Stimulated activated CD4-positive, alpha-beta T cell treated with anti-CD3 and anti-CD28 coated beads, Interleukin-15, amount 100 ng/mL, for 24 hours (primary cell): ENCODE measurements around the gene PAPOLB.

ENCODE experiments used
- DNase-seq: peaks from one replicate; pipeline ENCODE4 v3.0.0-alpha.2; 2020

PAPOLB gene

DNA sequence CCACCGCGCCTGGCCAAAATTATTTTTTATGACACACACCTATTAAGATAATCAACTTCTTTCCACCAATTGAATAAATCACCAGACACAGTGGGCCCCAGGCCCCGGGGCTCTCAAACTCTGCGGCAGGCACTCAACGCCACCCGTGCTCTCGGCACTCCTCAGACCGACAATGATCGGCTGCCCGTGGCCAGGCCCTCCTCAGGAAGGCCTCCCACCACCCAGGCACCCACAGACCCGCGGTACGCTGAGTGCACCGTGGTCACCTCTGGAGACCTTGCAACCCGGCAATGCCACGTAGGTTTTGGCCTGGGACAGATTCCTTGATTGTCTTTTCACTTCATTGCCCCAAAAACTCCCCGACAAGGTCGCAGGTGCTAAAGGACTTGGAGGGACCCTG is 14.8 kb upstream of the PAPOLB start:
- no peak for DNase-seq

- no peak for DNase-seq
Measured at GRCh38 chr7:4875391-4875790, 13.6 kb upstream of the PAPOLB start.

GRCh38 chr7:4873071-4873944 is 11.5 kb upstream of the PAPOLB start:
- no peak for DNase-seq

GRCh38 chr7:4871930-4872675 is 10.3 kb upstream of the PAPOLB start:
- no peak for DNase-seq

DNA sequence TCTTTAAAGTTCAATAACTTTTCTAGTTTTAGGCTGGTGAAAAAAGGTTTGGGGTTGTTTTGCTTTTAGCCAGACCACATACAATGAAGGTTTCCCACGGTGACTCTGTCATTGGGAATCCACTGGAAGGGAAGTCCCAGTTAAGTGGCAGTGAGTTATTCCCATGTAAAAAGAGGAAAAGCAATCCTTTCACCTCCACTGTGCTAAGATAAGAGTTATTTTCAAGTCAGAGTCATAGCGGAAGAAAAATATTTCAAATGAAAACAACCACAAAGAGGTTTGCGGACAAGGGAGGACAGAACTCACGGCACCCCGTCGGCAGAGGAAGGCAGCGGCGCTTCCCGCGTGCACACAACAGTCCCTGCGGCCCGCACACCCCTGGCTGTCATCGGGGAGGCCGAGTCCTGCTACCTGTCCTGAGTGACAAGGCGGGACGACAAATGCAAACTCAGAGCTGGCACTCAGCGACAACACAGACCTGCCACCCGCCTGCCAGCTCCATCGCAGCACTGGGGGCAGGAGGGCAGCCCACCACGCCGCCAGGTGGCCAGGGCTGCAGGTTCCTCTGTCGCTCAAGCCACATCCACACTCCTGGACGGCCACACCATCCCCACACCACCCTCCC is 9.3 kb upstream of the PAPOLB start:
- DNase-seq, result no peak

GRCh38 chr7:4868493-4868892 is 6.7 kb upstream of the PAPOLB start:
- no peak for DNase-seq

- no peak for DNase-seq
Measured at GRCh38 chr7:4866528-4867496, 5.0 kb upstream of the PAPOLB start.

GRCh38 chr7:4862156-4862555 is 326 bp upstream of the PAPOLB start:
- no peak for DNase-seq

GRCh38 chr7:4861227-4861626 is 603 bp downstream of the PAPOLB start:
- DNase-seq, result no peak

DNA sequence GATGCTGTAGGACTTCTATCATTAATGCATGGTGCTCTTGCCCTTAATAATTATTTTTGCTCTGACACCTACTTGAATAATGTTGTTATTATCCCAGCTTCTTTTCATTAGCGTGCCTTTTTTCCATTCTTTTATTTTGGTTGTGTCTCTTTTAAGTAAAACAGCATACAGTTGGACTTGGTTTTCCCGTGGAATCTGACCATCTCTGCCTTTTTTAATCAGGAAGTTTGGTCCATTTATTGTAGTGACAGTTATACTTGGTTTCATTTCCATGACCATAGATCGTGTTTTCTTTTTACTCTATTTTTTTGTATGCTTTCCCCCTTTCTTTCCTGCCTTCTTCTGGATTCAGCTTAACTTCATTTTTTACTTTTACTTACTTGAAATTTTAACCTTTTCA is 4.6 kb downstream of the PAPOLB start:
- DNase-seq, result no peak

DNA sequence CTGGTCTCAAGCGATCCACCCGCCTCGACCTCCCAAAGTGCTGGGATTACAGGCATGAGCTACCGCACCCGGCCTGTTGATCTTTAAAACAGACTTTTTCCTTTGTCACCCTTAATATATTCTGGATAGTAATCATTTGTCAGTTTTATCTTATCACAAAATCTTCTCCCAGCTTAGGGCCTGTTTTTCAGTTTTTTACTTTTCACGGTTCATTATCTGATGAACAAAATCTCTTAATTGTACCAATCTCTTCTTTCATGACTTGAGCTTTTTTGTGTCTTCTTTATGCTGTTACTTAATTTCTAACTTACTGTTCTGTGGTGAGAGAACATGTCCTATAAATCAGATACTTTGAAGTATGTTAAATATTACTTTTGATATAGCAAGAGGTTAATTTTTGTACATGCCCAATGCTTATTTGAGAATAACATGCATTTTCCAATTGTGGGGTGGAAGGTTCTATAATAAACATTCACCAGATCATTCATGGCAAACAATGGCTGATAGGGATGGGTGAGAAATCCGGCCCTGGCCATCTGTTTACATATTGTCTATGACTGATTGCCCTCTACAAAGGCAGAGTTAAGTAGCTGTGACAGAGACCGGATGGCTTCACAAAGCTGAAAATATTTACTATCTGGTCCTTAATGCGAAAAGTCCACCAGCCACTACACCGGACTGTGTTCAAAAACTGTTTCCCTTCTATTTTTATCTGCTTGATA is 5.3 kb downstream of the PAPOLB start:
- DNase-seq, result no peak

GRCh38 chr7:4854916-4855315 is 6.9 kb downstream of the PAPOLB start:
- no peak for DNase-seq

- DNase-seq, result no peak
Measured at GRCh38 chr7:4851459-4852422, 10.1 kb downstream of the PAPOLB start.

DNA sequence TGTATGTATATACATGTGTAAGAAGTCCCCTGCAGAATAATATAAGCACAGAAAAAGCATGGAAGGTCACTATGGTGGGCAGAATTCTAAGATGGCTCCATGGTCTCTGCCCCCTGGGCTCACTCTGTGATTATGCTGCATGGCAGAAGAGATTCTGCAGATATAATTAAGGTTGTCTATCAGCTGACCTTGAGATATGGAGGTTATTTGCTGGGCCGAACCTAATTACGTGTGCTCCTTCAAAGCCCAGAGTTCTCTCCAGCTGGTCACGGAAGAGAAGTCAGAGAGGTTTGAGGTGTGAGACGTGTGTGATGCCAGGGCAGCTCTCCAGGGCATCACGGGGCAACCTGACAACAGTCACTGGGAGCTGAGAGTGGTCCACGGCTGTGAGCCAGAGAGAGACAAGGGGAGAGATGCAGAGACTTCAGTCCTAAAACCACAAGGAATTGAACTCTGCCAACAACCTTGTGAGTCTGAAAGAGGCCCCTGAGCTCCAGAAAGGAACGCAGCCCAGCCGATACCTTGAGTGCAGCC is 11.5 kb downstream of the PAPOLB start:
- DNase-seq, result no peak

- DNase-seq, result peak; percentile 19
Measured at GRCh38 chr7:4849390-4849789, 12.4 kb downstream of the PAPOLB start.

GRCh38 chr7:4845740-4846142 is 16.1 kb downstream of the PAPOLB start:
- no peak for DNase-seq

GRCh38 chr7:4842319-4843064 is 19.3 kb downstream of the PAPOLB start:
- no peak for DNase-seq

DNA sequence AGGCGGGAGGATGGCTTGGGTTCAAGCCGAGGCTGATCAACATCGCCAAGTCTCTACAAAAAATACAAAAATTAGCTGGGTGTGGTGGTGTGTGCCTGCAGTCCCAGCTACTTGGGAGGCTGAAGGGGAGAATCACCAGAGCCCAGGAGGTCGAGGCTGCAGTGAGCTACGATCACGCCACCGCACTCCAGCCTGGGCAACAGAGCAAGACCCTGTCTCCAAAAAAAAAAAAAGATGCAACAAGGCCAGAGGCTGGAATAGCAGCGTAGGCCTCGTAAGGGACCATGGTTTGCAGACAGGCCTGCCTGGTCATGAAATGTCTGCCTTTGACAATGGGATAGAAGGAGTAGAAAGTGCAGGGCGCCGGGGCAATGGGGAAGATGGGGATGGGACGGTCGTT is 20.0 kb downstream of the PAPOLB start:
- DNase-seq, result no peak

- no peak for DNase-seq
Measured at GRCh38 chr7:4841007-4841784, 20.6 kb downstream of the PAPOLB start.
